NCI-H774 (cell line): ENCODE measurements around the gene ASS1.
"Not testable (repeated sequence)": the region's sequence is repeated elsewhere in the genome, so short reads cannot be mapped to it uniquely, and the experiment has no call there.

Experiments used
- DNase-seq: peaks from one replicate; lab custom pipeline; 2025; lab: John Stamatoyannopoulos, UW

The ASS1 gene

GRCh38 chr9:130444565-130445221 lies at the start of gene ASS1:
Gene ASS1 (plus strand): TSS chr9:130444961. CDS start chr9:130452229, 7,268 bp downstream.
- peak; percentile 78 for DNase-seq

DNA sequence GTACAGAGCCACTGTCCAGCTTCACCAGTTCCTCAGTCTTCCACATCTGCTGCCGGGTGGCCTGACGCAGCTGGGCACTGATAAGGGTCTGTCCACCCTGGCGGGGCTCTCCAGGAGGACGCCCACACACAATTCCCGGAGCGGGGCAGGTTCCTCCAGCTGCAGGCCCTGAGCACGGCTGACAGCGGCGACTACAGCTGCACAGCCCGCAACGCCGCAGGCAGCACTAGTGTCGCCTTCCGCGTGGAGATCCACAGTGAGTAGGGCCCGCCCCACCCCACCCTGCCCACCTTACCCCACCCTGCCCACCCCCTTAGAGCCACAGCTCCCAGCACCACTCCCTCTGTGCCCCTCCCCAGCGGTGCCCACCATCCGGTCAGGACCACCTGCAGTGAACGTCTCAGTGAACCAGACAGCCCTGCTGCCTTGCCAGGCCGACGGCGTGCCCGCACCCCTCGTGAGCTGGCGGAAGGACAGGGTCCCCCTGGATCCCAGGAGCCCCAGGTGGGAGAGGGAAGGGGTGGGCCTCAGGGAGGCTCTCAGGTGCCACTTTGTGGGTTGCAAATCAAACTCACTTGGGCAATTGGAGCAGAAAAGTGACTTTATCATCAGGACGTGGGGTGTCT lies 48.8 kb upstream of the ASS1 start:
- no peak for DNase-seq

GRCh38 chr9:130396581-130396980 lies 48.2 kb upstream of the ASS1 start:
- no peak for DNase-seq

DNA sequence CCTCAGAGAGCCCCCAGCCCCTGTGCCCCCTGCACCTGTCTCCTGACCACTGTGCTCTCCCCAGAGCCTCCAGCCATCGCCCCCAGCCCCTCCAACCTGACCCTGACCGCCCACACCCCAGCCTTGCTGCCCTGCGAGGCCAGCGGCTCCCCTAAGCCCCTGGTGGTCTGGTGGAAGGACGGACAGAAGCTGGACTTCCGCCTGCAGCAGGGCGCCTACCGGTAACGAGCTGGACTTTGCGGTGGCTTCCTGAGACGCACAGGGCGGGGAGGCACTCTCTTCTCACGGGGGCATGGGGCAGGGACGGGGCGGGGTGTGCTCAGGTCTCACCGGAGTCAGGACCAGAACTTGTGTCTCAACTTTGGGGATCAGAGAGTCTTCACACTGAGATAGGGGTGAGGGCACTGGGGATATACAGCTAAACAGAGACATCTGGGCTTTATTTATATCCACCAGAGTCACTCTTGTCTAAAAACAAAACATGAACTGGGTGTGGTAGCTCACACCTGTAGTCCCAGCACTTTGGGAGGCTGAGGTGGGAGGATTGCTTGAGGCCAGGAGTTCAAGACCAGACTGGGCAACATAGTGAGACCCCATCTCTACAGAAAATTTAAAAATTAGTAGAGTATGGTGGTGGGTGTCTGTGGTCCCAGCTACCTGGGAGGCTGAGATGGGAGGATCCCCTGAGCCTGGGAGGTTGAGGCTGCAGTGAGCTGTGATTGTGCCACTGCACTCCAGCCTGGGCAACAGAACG lies 46.1 kb upstream of the ASS1 start:
- DNase-seq = no peak

DNA sequence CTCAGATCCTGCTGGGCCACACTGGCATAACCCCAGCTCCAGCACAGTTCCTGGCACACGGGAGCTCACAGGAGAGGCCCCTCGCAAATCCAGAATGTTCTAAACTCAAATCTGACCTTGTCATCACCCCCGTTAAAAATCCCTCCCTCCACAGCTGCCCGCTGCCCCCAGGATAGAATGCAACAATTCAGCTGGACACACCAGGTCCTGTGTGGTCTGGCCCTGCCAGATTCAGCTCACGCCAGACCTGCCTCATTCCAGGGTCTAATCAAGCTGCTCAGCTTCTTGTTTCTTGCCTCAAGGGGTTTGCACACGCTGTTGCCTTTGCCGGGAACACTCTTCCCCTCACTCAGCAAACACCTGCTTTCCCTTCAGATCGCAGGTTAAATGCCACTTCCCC lies 45.0 kb upstream of the ASS1 start:
- no peak for DNase-seq

DNA sequence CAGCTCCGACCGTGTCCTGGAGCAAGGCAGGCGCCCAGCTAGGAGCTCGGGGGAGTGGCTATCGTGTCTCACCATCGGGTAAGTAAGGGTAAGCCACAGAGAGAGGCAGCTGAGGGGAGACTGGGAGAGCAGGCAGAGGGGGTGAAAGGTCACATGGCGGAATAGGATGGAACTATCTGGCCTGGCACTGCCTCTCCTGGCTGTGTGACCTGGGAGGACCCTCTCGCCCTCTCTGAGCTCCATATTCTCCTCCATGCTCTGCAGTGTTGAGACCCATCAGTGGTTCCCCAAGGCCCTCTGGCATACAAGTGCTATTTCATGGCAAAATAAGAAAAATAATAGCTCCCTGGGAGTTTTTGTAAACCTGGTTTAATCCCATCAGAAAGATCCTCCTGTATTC lies 43.9 kb upstream of the ASS1 start:
- no peak for DNase-seq

GRCh38 chr9:130401742-130402141 lies 43.0 kb upstream of the ASS1 start:
- DNase-seq = not testable (repeated sequence)

- DNase-seq = no peak
These were observed 42.5 kb upstream of the ASS1 start for GRCh38 chr9:130402243-130402642.

- DNase-seq = no peak
These were observed 41.9 kb upstream of the ASS1 start for GRCh38 chr9:130402645-130403440.

GRCh38 chr9:130405657-130406257 lies 39.0 kb upstream of the ASS1 start:
- DNase-seq = no peak

DNA sequence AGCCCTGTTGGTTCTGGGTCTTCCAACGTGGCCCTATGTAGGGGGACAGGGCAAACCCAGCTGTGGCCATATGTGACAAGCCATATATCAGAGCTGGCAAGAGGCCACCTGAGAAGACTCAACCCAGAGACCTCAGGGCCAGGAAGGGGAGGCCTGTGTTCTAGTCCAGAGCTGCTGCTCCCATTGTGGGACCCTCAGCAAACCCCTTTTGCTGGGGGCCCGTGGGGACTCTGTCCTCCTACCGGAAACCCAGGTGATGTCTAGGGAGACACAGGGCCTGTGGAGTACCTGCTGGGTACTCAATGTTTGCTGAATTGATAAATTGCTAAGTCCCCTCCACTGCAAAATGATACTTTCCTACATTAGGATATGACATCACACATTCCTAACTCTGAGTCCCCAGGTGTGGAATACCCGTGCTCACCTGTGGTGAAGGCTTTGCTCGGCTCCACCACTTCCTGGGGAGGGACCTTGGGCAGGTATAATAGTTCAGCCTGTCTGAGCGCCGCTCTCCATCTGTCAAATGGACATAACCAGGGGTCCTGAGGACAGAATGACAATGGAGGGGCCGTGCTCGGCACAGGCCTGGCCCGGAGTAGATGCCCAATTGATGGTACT lies 38.4 kb upstream of the ASS1 start:
- DNase-seq = no peak

- DNase-seq = no peak
These were observed 36.7 kb upstream of the ASS1 start for GRCh38 chr9:130407916-130408663.

DNA sequence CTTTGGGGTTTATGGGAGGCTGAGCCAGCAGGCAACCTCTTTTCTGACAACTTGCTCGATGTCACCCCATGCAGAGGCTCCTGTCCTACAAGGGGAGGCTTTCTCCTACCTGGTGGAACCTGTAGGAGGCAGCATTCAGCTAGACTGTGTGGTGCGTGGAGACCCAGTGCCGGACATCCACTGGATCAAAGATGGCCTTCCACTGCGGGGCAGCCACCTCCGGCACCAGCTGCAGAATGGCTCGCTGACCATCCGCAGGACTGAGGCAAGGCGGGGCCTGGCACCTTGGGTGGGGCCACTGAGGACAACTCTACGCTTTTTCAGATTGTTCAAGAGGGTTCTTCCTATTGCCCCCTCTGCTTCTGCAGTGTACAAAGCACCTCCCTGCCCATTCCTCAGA lies 36.1 kb upstream of the ASS1 start:
- no peak for DNase-seq

DNA sequence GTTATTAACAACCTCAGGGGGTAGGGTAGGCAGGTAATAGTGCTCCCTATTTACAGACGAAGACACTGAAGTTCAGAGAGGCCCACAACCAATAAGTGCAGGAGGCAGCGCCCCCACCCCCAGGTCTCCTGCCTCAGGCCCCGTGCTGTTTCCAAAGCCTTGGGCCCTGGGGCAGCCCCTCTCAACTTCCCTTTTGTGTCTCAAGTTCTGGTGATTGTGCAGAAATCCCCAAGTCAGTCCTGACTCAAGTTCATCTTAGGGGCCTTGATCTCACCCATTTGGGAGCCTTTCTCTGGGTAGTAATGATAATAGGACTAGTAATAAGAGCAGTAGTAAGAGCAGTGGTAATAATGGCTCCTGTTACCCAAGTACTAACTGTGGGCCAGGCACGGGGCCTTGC lies 35.5 kb upstream of the ASS1 start:
- DNase-seq = no peak

GRCh38 chr9:130410443-130410842 lies 34.3 kb upstream of the ASS1 start:
- no peak for DNase-seq

- DNase-seq = no peak
These were observed 33.2 kb upstream of the ASS1 start for GRCh38 chr9:130411566-130411915.

- no peak for DNase-seq
These were observed 30.6 kb upstream of the ASS1 start for GRCh38 chr9:130414081-130414731.

- DNase-seq = no peak
These were observed 29.6 kb upstream of the ASS1 start for GRCh38 chr9:130414910-130415746.

GRCh38 chr9:130417602-130418001 lies 27.2 kb upstream of the ASS1 start:
- no peak for DNase-seq
